ENCODE measurements around the gene INSYN1.

GRCh38 chr15:73755481-73755880, 2.3 kb upstream of the INSYN1 start:
- no peak for TF ChIP-seq EP300 (IDR thresholded peaks at IDR 0.05; ENCODE audit: borderline replicate concordance)
- no peak for TF ChIP-seq REST (IDR thresholded peaks at IDR 0.05; ENCODE audit: low read depth)
- no peak for TF ChIP-seq NFIC (IDR thresholded peaks at IDR 0.05)
- no peak for TF ChIP-seq YY1 (IDR thresholded peaks at IDR 0.05; ENCODE audit: low read depth)
- no peak for TF ChIP-seq FOXM1 (IDR thresholded peaks at IDR 0.05; ENCODE audit: borderline replicate concordance, low read depth)
- TF ChIP-seq CREB1 (IDR thresholded peaks at IDR 0.05; ENCODE audit: low read depth): no peak
- no peak for TF ChIP-seq CEBPB (IDR thresholded peaks at IDR 0.05)
- TF ChIP-seq MAX (IDR thresholded peaks at IDR 0.05): no peak
- no peak for TF ChIP-seq RAD21 (IDR thresholded peaks at IDR 0.05; ENCODE audit: low read depth)
- no peak for TF ChIP-seq EGR1 (IDR thresholded peaks at IDR 0.05)
- TF ChIP-seq TEAD4 (IDR thresholded peaks at IDR 0.05): no peak
- TF ChIP-seq ZBTB7A (IDR thresholded peaks at IDR 0.05; ENCODE audit: low read depth): no peak
- no peak for TF ChIP-seq TAF1 (IDR thresholded peaks at IDR 0.05; ENCODE audit: low read depth)
